SK-N-SH treated with all-trans-retinoic acid at 6 μM for 48 hours (cell line): ENCODE data around the gene GAREM1.

Experiments used
- ARNTL ChIP-seq: fragments of 450-650 bp; formaldehyde crosslinking; IDR thresholded peaks from 2 replicates; pipeline ENCODE4 v1.5.0; 2020; ENCODE audit warnings: low read depth, mild to moderate bottlenecking, moderate library complexity, borderline replicate concordance
- BACH2 ChIP-seq: fragments of 250-450 bp; sonication (Bioruptor Pico); IDR thresholded peaks from 2 replicates; pipeline ENCODE4 v1.9.0; 2021; ENCODE audit warnings: mild to moderate bottlenecking, borderline replicate concordance
- ISL1 ChIP-seq: fragments of 250-450 bp; sonication (Bioruptor Pico); IDR thresholded peaks from 2 replicates; pipeline ENCODE4 v2.1.2; 2022; ENCODE audit warnings: mild to moderate bottlenecking, moderate library complexity
- ZFP30 ChIP-seq: fragments of 450-650 bp; formaldehyde crosslinking; IDR thresholded peaks from 2 replicates; pipeline ENCODE4 v1.5.0; 2022; ENCODE audit warnings: mild to moderate bottlenecking, moderate library complexity
- TF ChIP-seq, protein P1 (sequence below): fragments of 250-450 bp; sonication (Bioruptor Pico); IDR thresholded peaks from 2 replicates; pipeline ENCODE4 v1.5.0; 2020; ENCODE audit warnings: mild to moderate bottlenecking, moderate library complexity
- TF ChIP-seq, protein P2 (sequence below): fragments of 250-450 bp; sonication (Bioruptor Pico); IDR thresholded peaks from 2 replicates; pipeline ENCODE4 v1.5.1; 2021; ENCODE audit warnings: mild to moderate bottlenecking, moderate library complexity
- TF ChIP-seq, protein P3 (sequence below): fragments of 250-450 bp; sonication (Bioruptor Pico); IDR thresholded peaks from 2 replicates; pipeline ENCODE4 v1.8.0; 2020; ENCODE audit warnings: mild to moderate bottlenecking, moderate library complexity, borderline replicate concordance

DNA sequence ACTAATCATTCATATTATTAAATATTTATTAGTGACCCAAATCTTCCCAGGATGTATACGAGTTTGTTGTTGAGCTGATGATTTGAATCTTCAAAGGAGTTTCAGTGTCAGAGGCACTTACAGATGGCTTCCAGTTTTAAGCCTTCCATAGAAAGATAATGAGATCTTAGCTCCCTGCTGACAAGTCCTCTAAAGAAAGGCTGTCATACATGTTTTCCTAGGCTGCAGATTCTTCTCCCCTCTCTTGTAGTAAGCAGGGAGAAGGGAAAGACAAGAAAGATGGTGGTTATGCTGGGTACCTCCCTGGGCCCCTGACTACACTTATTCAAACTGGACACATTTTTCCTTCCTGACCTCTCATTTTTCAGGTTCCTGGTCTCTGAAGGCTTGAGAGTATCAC, 8.1 kb upstream of the GAREM1 start:
- no peak for TF ChIP-seq ZFP30 (CRISPR knock-in tag)
- TF ChIP-seq ISL1 (CRISPR knock-in tag), result no peak
- TF ChIP-seq, protein P1, sequence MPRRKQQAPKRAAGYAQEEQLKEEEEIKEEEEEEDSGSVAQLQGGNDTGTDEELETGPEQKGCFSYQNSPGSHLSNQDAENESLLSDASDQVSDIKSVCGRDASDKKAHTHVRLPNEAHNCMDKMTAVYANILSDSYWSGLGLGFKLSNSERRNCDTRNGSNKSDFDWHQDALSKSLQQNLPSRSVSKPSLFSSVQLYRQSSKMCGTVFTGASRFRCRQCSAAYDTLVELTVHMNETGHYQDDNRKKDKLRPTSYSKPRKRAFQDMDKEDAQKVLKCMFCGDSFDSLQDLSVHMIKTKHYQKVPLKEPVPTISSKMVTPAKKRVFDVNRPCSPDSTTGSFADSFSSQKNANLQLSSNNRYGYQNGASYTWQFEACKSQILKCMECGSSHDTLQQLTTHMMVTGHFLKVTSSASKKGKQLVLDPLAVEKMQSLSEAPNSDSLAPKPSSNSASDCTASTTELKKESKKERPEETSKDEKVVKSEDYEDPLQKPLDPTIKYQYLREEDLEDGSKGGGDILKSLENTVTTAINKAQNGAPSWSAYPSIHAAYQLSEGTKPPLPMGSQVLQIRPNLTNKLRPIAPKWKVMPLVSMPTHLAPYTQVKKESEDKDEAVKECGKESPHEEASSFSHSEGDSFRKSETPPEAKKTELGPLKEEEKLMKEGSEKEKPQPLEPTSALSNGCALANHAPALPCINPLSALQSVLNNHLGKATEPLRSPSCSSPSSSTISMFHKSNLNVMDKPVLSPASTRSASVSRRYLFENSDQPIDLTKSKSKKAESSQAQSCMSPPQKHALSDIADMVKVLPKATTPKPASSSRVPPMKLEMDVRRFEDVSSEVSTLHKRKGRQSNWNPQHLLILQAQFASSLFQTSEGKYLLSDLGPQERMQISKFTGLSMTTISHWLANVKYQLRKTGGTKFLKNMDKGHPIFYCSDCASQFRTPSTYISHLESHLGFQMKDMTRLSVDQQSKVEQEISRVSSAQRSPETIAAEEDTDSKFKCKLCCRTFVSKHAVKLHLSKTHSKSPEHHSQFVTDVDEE (CRISPR knock-in tag), result no peak
- TF ChIP-seq, protein P2, sequence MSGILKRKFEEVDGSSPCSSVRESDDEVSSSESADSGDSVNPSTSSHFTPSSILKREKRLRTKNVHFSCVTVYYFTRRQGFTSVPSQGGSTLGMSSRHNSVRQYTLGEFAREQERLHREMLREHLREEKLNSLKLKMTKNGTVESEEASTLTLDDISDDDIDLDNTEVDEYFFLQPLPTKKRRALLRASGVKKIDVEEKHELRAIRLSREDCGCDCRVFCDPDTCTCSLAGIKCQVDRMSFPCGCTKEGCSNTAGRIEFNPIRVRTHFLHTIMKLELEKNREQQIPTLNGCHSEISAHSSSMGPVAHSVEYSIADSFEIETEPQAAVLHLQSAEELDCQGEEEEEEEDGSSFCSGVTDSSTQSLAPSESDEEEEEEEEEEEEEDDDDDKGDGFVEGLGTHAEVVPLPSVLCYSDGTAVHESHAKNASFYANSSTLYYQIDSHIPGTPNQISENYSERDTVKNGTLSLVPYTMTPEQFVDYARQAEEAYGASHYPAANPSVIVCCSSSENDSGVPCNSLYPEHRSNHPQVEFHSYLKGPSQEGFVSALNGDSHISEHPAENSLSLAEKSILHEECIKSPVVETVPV (CRISPR knock-in tag), result no peak
- TF ChIP-seq ARNTL (CRISPR knock-in tag), result no peak
- TF ChIP-seq, protein P3, sequence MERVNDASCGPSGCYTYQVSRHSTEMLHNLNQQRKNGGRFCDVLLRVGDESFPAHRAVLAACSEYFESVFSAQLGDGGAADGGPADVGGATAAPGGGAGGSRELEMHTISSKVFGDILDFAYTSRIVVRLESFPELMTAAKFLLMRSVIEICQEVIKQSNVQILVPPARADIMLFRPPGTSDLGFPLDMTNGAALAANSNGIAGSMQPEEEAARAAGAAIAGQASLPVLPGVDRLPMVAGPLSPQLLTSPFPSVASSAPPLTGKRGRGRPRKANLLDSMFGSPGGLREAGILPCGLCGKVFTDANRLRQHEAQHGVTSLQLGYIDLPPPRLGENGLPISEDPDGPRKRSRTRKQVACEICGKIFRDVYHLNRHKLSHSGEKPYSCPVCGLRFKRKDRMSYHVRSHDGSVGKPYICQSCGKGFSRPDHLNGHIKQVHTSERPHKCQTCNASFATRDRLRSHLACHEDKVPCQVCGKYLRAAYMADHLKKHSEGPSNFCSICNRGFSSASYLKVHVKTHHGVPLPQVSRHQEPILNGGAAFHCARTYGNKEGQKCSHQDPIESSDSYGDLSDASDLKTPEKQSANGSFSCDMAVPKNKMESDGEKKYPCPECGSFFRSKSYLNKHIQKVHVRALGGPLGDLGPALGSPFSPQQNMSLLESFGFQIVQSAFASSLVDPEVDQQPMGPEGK (CRISPR knock-in tag), result no peak
- no peak for TF ChIP-seq BACH2 (CRISPR knock-in tag)
